Limb (tissue), 2 donors: ENCODE data around the gene FHAD1.

Experiments
- DNase-seq, 2 donors: peaks; one replicate each; pipeline ENCODE4 v3.0.0-alpha.2; 2016; ENCODE audit errors: extremely low spot score in 2 of 2

The FHAD1 gene

DNA sequence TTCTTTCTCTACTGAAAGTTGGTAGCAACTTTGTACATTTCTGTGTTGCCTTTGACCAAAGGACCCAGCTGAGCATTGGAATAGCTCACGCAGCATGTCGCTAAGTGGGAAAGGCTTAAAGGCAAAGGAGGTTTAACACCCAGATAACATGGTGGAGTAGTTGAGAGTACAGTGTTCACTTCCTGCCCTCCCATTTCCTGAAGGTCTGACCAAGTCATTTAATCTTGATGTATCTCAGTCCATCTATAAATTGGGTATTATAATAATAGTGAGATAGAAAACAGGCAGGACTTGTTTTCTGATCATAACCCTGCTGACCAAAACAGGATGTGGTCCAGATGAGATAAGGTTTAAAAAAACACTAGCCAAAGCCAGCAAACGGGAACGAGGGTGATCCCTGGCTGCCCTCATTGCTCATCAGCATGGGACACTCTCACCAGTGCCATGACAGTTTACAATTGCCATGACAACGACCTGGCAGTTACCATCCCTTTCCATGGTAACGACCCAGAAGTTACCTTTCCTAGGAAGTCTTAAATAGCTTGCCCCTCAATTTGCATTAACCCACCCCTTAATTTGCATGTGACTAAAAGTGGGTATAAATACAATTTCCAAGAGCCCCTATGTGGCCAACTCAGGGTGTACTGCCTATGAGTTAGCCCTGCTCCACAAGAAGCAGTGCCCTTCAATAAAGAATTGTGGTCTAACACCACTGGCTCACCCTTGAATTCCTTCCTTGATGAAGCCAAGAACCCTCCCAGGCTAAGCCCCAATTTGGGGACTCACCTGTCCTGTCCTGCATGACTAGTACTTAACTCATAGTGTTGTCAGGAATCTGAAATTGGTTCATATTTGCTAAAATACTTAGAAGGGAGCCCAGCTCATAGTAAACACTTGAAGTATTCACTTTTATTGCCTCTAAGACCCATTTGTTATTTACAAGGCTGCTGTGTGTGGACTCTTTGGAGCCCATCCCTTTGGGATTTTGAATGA is 28.4 kb upstream of the FHAD1 start:
- no peak for DNase-seq

DNA sequence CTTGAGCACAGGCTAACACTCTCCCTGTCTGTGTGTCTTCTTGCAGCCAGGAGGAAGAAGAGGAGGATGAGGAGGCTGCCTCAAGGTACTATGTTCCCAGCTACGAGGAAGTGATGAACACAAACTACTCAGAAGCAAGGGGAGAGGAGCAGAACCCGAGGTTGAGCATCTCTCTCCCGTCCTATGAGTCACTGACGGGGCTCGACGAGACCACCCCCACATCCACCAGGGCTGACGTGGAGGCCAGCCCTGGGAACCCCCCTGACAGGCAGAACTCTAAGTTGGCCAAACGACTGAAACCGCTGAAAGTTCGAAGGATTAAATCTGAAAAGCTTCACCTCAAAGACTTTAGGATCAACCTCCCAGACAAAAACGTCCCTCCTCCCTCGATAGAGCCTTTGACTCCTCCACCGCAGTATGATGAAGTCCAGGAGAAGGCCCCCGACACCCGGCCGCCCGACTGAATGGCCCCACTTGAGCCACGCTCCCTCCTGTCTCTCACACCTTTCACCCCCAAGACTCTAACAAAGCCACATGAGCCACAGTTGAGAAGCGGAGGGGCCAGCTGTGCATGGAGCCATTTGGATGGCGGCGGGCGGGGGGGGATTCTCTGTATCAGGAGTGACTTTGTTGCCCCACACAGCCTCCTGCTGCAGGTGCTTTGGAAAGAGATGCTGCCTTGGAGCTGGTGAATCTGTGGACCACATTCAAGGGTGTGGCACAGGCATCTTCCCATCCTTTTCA is 27.6 kb upstream of the FHAD1 start:
- DNase-seq: no peak

- DNase-seq: no peak
These were observed 27.0 kb upstream of the FHAD1 start for GRCh38 chr1:15220024-15220392.

DNA sequence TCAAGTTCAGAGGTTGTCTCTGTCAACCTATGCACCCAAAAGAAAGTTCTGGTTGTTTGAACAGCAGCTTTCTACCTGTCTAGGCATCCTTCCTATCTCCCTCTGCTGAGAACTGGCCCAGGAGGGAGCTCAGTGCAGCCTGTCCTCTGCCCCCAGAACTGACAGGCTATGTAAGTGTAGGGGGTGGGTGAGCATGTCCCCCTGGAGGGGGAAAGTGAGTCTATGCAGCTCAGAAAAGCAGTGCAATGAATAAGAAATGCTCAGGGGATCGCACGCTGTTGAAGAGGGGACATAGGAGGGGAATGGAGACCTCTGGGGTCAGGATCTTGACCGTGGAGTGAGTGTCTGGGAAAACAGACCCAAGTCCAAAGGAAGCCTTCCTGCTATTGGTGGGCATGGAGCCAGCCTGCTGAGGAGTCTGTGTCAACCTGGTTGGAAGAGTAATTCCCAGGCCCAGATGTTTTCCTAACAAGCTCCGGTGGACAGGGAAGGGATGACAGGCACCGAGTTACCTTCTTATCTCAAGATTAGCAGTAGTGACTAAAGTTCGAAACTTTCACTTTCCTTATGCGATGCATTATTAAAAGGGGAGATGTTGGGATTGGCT is 26.1 kb upstream of the FHAD1 start:
- DNase-seq: no peak

- no peak for DNase-seq
These were observed 24.2 kb upstream of the FHAD1 start for GRCh38 chr1:15222653-15223303.

- DNase-seq: no peak
These were observed 22.7 kb upstream of the FHAD1 start for GRCh38 chr1:15224259-15224869.

DNA sequence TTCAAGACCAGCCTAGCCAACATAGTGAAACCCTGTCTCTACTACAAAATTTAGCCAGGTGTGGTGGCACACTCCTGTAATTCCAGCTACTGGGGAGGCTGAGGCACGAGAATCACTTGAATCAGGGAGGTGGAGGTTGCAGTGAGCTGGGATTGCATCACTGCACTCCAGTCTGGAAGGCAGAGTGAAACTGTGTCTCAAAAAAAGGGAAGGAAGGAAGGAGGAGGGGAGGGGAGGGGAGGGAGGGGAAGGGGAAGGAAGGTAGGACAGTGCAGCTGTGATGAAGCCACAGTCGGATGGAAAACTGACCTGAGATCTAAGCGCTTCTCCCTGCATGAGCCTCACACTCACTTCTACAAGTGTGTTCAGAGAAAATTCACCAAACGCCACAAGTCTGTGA is 22.0 kb upstream of the FHAD1 start:
- no peak for DNase-seq

DNA sequence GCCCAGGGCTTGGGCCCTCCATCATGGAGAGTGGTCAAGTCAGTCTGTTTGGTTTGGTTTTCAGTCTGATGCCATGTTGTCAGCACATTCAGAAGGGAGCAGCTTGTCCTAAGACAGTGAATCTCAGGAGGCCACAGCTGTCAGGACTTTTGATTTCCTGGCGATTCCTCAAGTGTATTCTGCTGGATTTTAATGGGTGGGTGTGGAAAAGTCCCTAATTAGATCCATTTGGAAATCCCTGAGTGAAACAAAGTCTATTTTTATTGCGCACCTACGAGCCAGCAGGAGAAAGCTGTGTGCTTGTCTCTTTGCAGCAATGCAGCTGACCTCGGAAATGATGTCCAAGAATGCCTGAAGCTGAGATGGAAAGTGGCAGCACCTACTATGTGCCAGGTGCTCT is 21.6 kb upstream of the FHAD1 start:
- DNase-seq: no peak

DNA sequence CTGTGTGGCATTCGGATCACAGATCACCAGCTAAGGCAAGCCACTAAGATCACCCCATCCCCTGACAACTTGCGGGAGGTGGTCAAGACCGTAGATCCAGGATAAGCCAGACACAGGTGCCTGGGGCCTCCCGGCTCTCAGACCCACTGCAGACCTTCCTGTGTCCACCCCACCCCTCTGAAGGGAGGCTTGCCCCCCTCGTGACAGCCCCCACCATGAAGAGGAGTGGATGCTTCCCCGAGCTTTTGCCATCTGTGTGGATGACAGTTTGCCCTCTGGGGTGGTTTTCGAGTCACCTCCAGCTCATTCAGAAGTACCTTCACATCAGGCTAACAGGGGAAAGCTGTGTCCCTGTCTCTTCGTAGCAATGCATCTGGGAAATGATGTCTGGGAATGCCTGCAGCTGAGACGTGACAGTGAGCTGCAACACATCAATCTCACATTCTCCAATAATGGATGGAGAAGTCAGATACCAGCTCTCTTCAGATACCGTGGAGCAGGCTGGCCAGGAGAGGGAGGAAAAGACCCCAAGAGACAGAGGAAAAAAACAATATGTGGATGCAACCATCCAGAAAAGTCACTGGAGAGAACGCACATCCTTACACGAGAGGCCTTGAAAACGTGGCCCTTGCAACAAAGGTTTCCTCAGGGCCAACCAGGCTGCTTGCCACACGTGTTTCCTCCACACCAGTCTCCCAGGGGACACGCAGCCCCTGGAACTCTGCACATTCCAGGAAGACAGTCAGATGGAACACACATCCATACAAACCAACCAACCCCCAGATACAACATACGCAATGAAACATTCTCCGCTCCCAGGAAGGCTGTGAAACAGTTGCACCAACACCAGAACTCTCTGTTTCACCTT is 20.4 kb upstream of the FHAD1 start:
- DNase-seq: no peak

DNA sequence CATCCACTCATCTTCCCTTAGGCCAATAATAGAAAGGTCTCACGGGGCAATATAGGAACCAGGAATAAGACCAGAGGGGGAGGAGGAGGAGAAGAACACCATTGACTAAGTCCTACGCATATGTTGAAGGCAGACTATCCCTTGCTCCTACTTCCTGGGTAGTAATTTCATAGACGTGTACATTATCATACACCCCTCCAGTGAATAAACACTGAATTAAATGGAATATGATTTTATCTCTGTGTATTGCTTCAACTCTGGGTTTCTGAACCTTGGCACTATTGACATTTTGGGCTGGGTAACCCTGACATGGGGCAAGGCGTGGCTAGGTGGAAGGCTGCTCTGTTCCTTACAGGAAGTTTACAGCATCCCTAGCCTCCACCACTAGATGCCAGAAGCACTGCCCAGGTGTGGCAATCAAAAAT is 17.3 kb upstream of the FHAD1 start:
- DNase-seq: no peak

- DNase-seq: no peak
These were observed 15.3 kb upstream of the FHAD1 start for GRCh38 chr1:15231714-15232201.

GRCh38 chr1:15233689-15234088 is 13.3 kb upstream of the FHAD1 start:
- DNase-seq: no peak

DNA sequence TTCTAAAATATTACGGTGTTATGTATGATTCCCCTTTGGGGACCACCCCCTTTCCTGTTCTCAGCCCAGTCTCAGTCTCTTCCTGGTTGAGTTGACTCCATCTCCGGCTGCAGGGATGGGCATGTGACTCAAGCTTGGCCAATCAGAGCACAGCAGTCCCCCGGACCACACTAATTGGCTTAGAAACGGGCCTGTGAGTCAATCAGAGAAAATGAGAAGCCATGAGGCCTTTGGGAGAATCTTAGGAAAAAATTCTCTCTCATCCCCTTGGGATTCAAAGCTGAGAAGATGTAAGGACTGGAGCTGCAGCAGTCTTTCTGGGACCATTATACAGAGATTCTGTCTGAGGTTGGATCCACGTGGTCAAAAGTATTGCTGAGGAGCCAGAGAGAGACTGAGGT is 10.7 kb upstream of the FHAD1 start:
- no peak for DNase-seq

- no peak for DNase-seq
These were observed 10.3 kb upstream of the FHAD1 start for GRCh38 chr1:15236746-15237145.

DNA sequence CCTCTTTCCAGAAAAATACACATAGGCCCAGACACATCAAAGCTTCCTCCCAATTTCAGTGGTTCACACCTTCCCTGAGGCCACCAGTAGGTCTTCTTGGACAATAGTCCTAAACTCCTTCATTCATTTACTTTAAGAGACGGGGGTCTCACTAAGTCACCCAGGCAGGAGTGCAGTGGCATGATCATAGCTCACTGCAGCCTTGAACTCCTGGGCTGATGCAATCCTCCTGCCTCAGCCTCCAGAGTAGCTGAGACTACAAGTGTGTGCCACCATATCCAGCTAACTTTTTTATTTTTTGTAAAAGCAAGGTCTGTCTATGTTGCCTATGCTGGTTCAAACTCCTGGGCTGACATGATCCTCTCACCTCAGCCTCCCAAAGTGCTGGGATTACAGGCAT is 8.2 kb upstream of the FHAD1 start:
- DNase-seq: no peak

DNA sequence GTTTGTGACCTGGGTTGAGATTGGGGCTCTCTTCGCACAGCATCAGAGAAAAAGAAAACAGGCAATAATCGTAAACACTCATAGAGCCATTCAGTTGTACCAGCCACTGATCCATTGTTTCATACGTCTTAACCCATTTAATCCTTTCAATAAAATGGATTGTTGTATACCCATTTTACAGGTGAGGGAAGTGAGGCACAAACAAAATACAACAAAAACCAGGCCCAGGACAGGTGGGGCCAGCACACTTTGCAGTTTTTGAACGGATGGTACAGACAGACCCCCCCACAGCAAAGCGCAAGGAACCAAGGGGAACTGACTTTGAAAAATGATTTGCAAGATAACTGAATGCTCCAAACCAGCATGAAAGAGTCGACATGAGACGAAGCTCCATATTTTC is 4.3 kb upstream of the FHAD1 start:
- DNase-seq: no peak

DNA sequence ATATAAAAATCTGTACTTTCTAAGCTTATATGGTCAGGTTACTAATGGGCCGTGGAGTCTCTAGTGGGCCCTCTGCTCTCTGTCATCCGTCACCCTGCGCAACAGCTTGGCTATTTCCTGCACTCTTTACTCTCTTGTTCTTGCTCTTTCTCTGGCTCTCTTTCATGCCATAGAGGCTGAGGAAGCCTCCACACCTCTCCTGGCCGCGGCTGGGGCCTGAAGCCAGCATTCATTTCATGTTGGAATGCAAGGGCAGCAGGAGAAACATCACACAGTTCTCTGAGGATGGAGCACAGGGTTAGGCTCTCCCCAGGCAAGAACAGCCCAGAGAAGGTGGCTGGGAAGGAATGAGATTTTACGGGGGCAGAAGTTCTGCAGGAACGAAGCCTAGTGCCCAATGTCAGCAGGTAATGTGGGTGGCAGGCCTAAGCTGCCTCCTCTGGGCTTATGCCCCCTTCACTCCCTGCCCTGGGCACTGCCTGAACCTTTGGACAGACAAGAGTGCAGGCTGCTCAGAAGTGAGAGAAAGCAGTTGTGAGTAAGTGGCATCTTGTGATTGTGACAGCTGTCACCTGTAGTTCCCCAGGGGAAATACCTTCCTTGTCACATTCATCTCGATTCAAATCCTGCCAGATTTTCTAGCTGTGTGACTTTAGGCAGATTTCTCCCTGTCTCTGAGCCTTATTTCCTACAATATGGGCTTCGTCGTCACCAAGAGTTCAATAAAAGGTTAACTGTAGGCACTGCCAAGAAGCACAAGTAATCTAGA is 3.6 kb upstream of the FHAD1 start:
- DNase-seq: no peak

DNA sequence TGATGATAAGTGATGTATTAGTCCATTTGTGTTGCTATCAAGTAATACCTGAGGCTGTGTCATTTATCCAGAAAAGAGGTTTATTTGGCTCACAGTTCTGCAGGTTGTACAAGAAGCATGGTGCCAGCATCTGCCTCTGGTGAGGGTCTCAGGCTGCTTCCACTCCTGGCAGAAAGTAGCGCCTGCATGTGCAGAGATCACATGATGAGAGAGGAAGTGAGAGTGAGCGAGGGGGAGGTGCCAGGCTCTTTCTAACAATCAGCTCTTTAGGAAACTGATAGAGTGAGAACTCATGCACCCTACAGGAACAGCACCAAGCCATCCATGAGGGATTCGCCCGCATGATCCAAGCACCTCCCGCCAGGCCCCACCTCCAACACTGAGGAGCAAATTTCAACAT is 2.2 kb upstream of the FHAD1 start:
- DNase-seq: no peak

DNA sequence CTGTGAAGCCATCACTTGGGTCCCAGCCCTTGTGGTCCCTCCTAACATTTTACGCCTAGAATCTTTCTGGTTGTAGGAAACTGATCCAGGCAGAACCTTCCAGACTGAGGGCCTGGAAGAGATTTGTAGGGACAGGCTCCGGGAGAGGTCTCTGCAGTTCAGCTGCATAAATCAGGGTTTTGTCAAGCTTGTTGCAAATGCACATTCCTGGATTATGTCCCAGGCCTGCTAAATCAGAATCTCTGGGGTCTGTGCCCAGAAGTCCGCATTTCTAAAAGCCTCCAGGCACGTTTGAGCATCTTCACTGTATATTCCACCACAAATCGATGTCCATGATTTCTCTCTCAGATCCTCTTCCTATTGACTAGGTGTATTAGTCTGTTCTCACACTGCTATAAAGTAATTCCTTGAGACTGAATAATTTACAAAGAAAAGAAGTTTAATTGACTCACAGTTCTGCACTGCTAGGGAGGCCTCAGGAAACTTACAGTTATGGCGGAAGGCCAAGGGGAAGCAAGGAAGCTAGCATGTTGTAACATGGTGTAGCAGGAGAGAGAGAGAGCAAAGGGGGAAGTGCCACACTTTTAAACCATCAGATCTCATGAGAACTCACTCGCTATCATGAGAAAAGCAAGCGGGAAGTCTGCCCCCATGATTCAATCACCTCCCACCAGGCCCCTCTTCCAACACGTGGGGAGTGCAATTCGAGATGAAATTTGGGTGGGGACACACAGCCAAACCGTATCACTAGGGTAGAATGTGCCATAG is 1.2 kb upstream of the FHAD1 start:
- DNase-seq: no peak
